HG03432 (cell line): Measurements from ENCODE around the gene RGPD8.
"Not testable (repeated sequence)": the region's sequence is repeated elsewhere in the genome, so short reads cannot be mapped to it uniquely, and the experiment has no call there.

Source experiments
- ATAC-seq: cut with Tn5 transposase; IDR thresholded peaks from one replicate; pipeline ENCODE4 v1.9.1; 2021; ENCODE audit warnings: mild to moderate bottlenecking, moderate library complexity; ENCODE audit not compliant: unreplicated experiment

The RGPD8 gene

GRCh38 chr2:112433480-112433879 is at the start of gene RGPD8:
TSS of gene RGPD8 (minus strand) at chr2:112433645. CDS start at chr2:112433453, 192 bp downstream.
- ATAC-seq, result peak; percentile 97

DNA sequence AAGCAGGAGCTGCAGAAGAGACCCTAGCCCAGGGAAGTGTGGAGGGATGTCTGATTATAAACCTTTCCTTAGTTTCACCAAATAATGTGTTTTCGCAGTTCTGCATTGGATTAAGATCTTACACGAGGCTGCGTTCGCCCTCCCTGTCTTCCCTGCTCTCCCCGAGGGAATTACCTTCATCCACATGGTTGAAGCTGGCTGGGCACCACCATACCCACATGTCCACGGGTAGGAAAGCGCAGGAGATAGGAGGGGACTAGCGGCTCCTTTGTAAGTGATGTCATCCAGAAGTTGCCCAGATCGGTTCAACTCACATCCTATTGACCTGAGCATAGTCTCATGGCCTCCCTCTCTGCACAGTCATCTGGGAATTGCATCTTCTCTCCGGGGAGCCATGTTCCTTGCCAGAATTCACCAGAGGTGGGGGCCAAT is 49.6 kb upstream of the RGPD8 start:
- no peak for ATAC-seq

GRCh38 chr2:112482309-112483041 is 49.0 kb upstream of the RGPD8 start:
- peak; percentile 2 for ATAC-seq

DNA sequence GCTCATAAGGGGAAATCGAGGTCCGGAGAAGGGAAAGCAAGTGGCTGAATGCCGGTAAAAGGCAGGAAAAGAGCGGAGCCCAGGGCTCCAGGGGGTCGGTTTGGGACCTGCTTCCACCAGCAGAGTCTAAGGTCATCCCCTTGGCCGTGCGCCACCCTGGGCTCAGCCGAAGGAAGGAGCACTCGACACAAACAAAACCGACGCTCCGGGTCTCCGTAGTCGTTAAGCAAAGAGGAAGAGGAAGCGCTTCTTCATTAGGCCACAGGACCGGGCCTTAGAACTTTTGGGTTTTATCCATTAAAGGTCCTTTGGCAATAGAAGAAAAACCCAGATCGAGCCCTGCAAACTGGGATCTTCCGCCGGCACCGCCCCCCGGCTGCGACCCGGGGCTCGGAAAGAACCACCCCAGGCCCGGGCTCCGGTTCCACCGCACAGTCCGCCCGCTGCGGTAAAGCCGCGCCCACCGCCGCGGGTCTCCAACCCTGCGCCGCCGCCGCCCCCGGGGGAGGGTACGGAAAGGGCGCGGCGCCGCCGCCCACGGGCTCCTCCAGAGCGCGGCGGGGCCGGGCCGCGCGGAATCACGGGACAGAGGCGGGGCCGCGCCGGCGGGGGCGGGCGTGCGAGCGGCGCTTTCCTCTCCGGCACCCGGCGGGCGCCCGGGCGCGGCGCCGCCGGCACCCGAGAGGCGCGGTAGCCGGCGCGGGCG is 48.2 kb upstream of the RGPD8 start, which contains the start of gene TTL:
TSS of gene TTL (plus strand) at position 629 of the 706 bp plus-strand sequence. CDS start 189 bp downstream, outside the sequence.
- ATAC-seq, result peak; percentile 73

DNA sequence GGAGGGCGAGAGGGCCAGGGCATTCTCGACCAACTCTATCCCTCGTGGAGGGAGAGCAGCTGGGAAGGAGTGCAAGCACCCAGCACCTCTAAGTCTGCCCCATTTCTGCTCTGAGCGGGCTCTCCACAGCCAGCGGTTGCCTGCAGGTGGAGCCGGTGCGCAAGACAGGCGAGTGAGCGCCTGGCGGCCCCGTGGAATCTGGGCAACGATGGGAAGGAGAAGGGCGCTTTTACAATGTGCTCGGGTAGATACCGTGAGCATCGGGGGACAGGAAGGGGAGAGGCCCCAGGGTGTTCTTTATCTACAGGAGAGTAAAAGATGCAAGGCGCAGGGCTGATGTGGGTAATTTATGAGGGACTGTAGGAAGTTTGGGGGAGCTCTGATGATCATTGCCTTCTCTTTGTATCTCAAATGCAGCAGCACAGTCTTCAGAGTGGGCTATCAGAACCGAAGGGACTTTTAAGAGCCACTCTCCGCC is 47.6 kb upstream of the RGPD8 start:
- peak; percentile 75 for ATAC-seq

DNA sequence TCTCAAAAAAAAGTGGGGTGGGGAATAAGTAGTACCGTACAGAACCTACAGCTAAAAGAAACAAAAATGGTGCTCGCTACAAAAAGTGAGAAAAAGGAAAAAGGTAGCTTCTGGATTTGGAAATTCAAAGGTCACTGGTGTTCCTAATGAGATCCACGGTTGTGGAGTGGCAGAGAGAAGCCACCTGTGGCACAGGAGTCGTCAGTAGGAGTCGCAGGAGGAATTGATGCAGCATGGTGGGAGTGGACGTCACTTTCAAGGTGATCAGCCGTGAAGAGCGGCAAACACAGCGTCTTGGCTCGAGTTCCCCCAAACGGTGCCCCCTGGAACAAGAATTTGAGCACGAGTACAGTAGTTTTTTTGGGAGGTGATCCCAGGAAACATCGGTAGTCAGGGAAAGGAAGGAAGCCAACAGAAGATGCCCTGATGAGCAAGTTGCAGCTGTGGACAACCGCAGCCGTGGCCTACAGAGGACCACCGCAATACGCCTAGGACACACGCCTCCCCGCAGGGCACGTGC is 47.1 kb upstream of the RGPD8 start:
- no peak for ATAC-seq

DNA sequence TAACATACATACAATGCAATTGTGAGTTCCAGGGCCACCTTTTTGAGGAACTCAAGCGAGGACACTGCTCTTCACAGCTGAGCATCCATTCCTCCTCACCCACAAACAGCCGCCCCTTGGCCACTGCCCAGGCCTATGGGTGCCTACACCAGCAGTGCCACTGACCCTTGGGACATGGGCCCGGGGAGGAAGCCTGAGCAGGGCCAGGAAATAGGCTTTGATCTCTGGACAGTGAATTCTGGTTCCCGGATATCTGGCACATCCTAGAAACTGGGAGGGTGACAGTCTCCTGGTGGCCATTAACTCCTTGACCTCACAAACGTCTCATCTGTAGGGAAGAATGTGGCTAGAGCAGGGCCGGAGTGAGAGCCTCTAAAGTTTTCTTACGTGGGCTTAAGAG is 43.0 kb upstream of the RGPD8 start:
- no peak for ATAC-seq

DNA sequence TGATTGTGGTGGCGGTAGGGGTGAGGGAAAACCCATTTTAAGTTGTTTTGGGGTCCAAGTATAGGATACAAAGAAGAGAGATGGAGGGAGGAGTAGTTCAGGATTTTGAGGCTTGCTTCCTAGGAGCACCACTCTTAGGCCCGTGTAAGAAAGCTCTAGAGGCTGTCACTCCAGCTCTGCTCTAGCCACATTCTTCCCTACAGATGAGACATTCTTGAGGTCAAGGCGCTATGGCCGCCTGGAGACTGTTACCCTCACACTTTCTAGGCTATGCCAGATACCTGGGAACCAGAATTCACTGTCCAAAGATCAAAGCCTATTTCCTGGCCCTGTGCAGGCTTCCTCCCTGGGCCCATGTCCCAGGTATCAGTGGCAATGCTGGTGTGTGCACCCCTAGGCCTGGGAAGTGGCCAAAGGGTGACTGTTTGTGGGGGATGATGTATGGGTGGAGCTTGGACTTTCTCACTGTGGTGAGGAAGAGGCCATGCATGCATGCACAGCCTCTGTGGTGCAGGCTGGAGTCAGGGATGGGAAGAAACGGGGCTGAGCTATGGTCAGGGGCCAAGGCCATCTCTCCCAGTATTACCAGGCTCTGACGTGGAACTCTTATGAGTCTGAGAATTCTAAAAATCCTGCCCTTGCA is 41.5 kb upstream of the RGPD8 start:
- no peak for ATAC-seq

- ATAC-seq, result no peak
Measured at GRCh38 chr2:112472547-112473263, 39.3 kb upstream of the RGPD8 start.

- no peak for ATAC-seq
Measured at GRCh38 chr2:112465382-112465781, 31.9 kb upstream of the RGPD8 start.

DNA sequence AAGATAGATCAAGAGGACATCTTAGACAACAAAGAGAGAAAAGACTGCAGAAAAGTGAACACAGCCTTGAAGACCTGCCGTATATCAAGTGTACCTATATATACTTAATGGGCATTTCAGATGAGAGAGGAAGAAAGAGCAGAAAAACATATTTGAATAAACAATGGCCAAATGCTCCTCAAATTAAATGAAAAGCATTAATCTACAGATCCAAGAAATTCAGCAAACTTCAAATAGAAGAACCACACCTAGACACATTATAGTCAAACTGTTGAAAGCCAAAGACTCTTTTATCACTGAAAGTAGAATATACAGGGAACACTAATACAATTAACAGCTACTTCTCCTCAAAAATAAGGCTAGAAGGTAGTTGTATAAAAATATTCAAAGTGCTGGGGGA is 29.8 kb upstream of the RGPD8 start:
- no peak for ATAC-seq

DNA sequence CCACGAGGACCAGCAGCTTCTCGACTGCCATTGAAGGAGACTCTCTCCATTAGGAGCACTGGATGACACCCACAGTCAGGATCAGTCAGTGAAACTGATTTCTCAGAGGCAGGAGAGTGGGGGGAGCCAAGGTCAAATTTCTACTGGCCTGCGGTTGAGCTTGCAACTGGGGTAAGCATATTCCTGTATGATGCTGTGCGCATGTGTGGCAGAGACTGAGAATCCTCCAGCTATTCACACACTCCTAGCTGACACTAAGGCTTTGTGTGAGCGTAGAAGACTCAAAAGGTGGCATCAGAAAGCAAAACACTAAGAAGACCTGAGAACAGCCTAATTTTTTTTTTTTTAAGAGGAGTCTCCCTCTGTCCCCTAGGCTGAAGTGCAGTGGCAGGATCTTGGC is 28.7 kb upstream of the RGPD8 start:
- ATAC-seq, result no peak

GRCh38 chr2:112459372-112459771 is 25.9 kb upstream of the RGPD8 start:
- no peak for ATAC-seq

DNA sequence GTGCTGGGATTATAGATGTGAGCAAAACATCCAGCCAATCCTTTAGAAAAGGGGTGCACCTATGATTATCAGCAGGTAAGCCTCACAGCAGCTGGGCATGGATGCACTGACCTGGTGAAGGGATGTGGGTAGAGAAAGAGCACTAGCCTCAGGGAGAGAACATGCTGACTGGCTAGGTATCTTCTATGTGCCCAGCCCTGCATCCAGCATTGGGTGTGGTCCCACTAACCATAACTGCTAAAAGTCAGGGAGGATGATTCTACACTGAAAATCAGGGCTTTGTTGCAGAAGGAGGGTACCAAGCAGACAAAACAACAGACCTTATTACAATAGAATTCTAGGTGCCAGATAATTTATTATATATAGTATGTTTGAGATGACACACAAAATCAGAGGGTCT is 21.1 kb upstream of the RGPD8 start:
- no peak for ATAC-seq

GRCh38 chr2:112451317-112451716 is 17.9 kb upstream of the RGPD8 start:
- ATAC-seq, result no peak

DNA sequence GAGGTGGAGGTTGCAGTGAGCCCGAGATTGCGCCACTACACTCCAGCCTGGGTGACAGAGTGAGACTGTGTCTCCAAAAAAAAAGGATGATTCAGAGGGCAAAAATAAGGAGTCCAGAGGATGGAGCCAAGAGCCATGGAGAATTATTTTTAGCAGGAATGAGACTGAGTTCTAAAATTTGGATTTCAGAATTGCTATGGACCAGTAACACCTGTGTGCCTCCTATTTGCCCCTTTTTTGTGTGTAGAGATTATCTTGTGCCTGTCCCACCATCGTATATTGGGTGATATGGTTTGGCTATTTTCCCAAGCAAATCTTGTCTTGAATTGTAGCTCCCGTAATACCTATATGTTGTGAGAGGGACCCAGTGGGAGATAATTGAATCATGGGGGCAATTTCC is 16.4 kb upstream of the RGPD8 start:
- ATAC-seq, result no peak

GRCh38 chr2:112444256-112444655 is 10.8 kb upstream of the RGPD8 start:
- ATAC-seq, result not testable (repeated sequence)

DNA sequence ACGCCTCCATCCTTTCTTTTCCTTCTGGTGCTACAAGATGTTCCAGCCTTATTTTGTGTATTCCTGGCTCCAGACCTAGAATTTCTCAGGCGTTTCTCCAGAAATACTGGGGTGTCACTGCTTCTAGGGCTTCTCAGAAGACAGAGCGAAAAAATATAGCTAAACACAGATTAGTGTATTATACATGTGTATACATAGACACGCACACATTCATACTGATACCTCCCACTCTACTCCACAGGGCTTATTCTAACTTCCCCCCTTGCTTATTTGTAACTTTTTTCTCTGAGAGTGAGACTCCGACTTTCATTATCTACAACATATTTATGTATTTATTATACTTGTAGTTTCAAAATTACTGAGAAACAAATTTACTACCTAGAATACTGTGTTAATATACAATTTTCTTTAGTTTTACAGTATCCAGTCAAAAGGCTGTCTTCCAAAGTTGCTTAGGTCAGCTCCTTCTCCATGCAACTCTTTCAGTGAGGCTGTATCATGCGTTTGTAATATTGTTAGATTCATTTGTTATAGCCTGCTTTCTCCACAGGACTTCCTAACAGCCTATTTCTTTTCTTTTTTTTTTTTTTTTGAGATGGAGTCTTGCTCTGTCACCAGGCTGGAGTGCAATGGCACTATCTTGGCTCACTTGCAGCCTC is 5.3 kb upstream of the RGPD8 start:
- ATAC-seq, result not testable (repeated sequence)

GRCh38 chr2:112437405-112437831 is 4.0 kb upstream of the RGPD8 start:
- not testable (repeated sequence) for ATAC-seq

DNA sequence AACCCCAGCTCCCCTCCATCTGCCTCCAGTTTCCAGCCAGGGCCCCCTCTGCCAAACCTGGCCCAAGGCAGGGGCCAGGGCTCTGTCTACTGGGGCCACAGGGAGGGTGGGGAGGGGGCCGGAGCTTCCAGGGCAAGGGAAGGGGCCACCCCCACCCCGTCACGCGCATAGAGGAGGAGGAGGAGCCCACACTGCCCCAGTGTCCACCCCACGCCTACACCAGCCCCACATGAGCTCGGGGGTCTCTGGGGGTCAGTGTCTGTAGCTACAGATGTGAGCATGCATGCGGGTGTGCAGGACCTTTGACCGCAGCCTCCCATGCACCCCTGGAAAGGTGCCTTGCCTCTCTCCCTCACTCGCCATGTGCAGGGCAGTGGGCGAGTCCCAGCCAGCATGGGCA is 3.5 kb upstream of the RGPD8 start:
- not testable (repeated sequence) for ATAC-seq
